Measurements from ENCODE around the gene NCF2.

DNA sequence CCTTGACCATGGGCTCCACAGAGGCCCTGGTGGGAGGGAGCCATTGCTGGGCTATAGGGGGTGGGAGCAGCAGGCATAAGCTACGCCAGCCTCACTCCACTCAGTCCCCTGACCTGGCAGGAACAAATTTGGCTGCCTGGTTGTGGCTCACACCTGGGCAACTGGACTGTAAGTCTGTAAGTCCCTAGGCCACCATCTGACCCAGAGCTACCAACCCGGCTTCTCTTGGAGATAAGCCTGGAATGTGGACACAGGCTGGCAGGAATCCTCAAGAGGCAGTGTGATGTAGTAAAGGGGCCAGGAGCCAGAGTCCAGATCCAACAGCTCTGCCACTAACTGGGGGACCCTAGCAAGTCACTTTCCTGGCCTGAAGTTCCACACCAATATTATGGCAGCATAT is 11.4 kb downstream of the NCF2 start:
- no peak for TF ChIP-seq POLR2A (IDR thresholded peaks at IDR 0.05)
- TF ChIP-seq, protein P1, sequence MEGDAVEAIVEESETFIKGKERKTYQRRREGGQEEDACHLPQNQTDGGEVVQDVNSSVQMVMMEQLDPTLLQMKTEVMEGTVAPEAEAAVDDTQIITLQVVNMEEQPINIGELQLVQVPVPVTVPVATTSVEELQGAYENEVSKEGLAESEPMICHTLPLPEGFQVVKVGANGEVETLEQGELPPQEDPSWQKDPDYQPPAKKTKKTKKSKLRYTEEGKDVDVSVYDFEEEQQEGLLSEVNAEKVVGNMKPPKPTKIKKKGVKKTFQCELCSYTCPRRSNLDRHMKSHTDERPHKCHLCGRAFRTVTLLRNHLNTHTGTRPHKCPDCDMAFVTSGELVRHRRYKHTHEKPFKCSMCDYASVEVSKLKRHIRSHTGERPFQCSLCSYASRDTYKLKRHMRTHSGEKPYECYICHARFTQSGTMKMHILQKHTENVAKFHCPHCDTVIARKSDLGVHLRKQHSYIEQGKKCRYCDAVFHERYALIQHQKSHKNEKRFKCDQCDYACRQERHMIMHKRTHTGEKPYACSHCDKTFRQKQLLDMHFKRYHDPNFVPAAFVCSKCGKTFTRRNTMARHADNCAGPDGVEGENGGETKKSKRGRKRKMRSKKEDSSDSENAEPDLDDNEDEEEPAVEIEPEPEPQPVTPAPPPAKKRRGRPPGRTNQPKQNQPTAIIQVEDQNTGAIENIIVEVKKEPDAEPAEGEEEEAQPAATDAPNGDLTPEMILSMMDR (IDR thresholded peaks at IDR 0.05): no peak

All from body of pancreas (tissue), 4 donors.